ENCODE results near the gene IMMT.
"Not testable (repeated sequence)": the region's sequence is repeated elsewhere in the genome, so short reads cannot be mapped to it uniquely, and the experiment has no call there.

Gene IMMT

GRCh38 chr2:86226070-86226469, 30.8 kb upstream of the IMMT start:
- ATAC-seq = no peak

GRCh38 chr2:86225581-86225980, 30.3 kb upstream of the IMMT start:
- ATAC-seq = peak; percentile 84 to 88

GRCh38 chr2:86224645-86225355, 29.5 kb upstream of the IMMT start:
- ATAC-seq = no peak

- ATAC-seq = no peak
These were observed 28.8 kb upstream of the IMMT start for GRCh38 chr2:86223927-86224560.

GRCh38 chr2:86223140-86223926, 28.1 kb upstream of the IMMT start:
- ATAC-seq = no peak

- ATAC-seq = peak; percentile 41 to 66
These were observed 25.9 kb upstream of the IMMT start for GRCh38 chr2:86221066-86221684.

- ATAC-seq = no peak
These were observed 24.6 kb upstream of the IMMT start for GRCh38 chr2:86219896-86220295.

GRCh38 chr2:86218124-86218523, 22.9 kb upstream of the IMMT start:
- no peak for ATAC-seq

GRCh38 chr2:86216575-86217555, 21.6 kb upstream of the IMMT start:
- no peak for ATAC-seq

- ATAC-seq = no peak
These were observed 19.2 kb upstream of the IMMT start for GRCh38 chr2:86214503-86214832.

GRCh38 chr2:86213699-86214502, 18.6 kb upstream of the IMMT start:
- no peak for ATAC-seq

- ATAC-seq = no peak
These were observed 17.8 kb upstream of the IMMT start for GRCh38 chr2:86213056-86213455.

- ATAC-seq = no peak
These were observed 16.5 kb upstream of the IMMT start for GRCh38 chr2:86211796-86212188.

GRCh38 chr2:86211033-86211795, 16.0 kb upstream of the IMMT start:
- no peak for ATAC-seq

GRCh38 chr2:86204458-86204857, 9.2 kb upstream of the IMMT start:
- ATAC-seq = no peak

GRCh38 chr2:86203614-86204013, 8.4 kb upstream of the IMMT start:
- no peak for ATAC-seq

GRCh38 chr2:86202702-86203101, 7.4 kb upstream of the IMMT start:
- no peak for ATAC-seq

GRCh38 chr2:86202336-86202692, 7.1 kb upstream of the IMMT start:
- no peak for ATAC-seq

- no peak for ATAC-seq
These were observed 6.5 kb upstream of the IMMT start for GRCh38 chr2:86201671-86202335.

GRCh38 chr2:86200564-86200963, 5.3 kb upstream of the IMMT start:
- not testable (repeated sequence) for ATAC-seq
